Nephron (organoid): ENCODE data around the gene EEF1AKMT3.

Experiments
- H3K27ac Mint-ChIP-seq, 3 experiments: 2 replicates each; pipeline ENCODE4 v1.8.0; 2020; ENCODE audit warnings: mixed read lengths in 3 of 3, mild to moderate bottlenecking in 2 of 3, moderate library complexity in 1 of 3
- H3K27me3 Mint-ChIP-seq: 2 replicates; pipeline ENCODE4 v1.8.0; 2021; ENCODE audit warnings: low read depth, mild to moderate bottlenecking, moderate library complexity, mixed read lengths
- H3K36me3 Mint-ChIP-seq: 2 replicates; pipeline ENCODE4 v1.8.0; 2020; ENCODE audit warnings: low read depth, mixed read lengths
- H3K4me1 Mint-ChIP-seq: 2 replicates; pipeline ENCODE4 v1.8.0; 2020; ENCODE audit warnings: mixed read lengths
- H3K4me3 Mint-ChIP-seq, 3 experiments: 2 replicates each; pipeline ENCODE4 v1.8.0; 2020; ENCODE audit warnings: mild to moderate bottlenecking in 3 of 3, mixed read lengths in 3 of 3, moderate library complexity in 2 of 3
- H3K9me3 Mint-ChIP-seq: 2 replicates; pipeline ENCODE4 v1.8.0; 2020; ENCODE audit warnings: mixed read lengths
- CTCF ChIP-seq, 3 experiments: fragments of 200-600 bp; sonication (generic); IDR thresholded peaks; one replicate each; pipeline ENCODE4 v1.5.0; 2021; ENCODE audit warnings: antibody characterized with exemption in 3 of 3; ENCODE audit not compliant: unreplicated experiment in 3 of 3

Gene EEF1AKMT3

GRCh38 chr12:57793920-57794319, 21.5 kb downstream of the EEF1AKMT3 start:
- no peak overlapping the region for H3K4me3 Mint-ChIP-seq
- no peaks in the 10 kb centered on the region for H3K9me3 Mint-ChIP-seq
- H3K4me1 Mint-ChIP-seq: no peaks in the 10 kb centered on the region
- no peak overlapping the region for H3K27ac Mint-ChIP-seq
- peaks cover 54% of the 10 kb centered on the region for H3K36me3 Mint-ChIP-seq
- H3K27me3 Mint-ChIP-seq: no peaks in the 10 kb centered on the region
- TF ChIP-seq CTCF (IDR thresholded peaks at IDR 0.05; ENCODE audit: unreplicated experiment in 3 of 3): no peak

- Mint-ChIP-seq H3K4me1 (no peaks in the 10 kb centered on the region), H3K36me3 (peaks cover 60% of the 10 kb centered on the region), H3K4me3 (no peak overlapping the region), H3K9me3 (no peaks in the 10 kb centered on the region), H3K27ac (no peak overlapping the region), H3K27me3 (no peaks in the 10 kb centered on the region)
- no peak for TF ChIP-seq CTCF (IDR thresholded peaks at IDR 0.05; ENCODE audit: unreplicated experiment in 3 of 3)
These were observed 22.9 kb downstream of the EEF1AKMT3 start for GRCh38 chr12:57795354-57795753.

GRCh38 chr12:57796996-57797395, 24.6 kb downstream of the EEF1AKMT3 start:
- Mint-ChIP-seq H3K27me3 (no peaks in the 10 kb centered on the region), H3K4me3 (no peak overlapping the region), H3K4me1 (no peaks in the 10 kb centered on the region), H3K36me3 (peaks cover 62% of the 10 kb centered on the region), H3K9me3 (no peaks in the 10 kb centered on the region), H3K27ac (no peak overlapping the region)
- no peak for TF ChIP-seq CTCF (IDR thresholded peaks at IDR 0.05; ENCODE audit: unreplicated experiment in 3 of 3)

- H3K4me1 Mint-ChIP-seq: no peaks in the 10 kb centered on the region
- H3K36me3 Mint-ChIP-seq: peaks cover 63% of the 10 kb centered on the region
- no peaks in the 10 kb centered on the region for H3K27me3 Mint-ChIP-seq
- no peak overlapping the region for H3K4me3 Mint-ChIP-seq
- H3K27ac Mint-ChIP-seq: no peak overlapping the region
- no peaks in the 10 kb centered on the region for H3K9me3 Mint-ChIP-seq
- no peak for TF ChIP-seq CTCF (IDR thresholded peaks at IDR 0.05; ENCODE audit: unreplicated experiment in 3 of 3)
These were observed 25.5 kb downstream of the EEF1AKMT3 start for GRCh38 chr12:57797933-57798332.

- H3K27me3 Mint-ChIP-seq: no peaks in the 10 kb centered on the region
- peaks cover 43% of the 10 kb centered on the region for H3K36me3 Mint-ChIP-seq
- no peaks in the 10 kb centered on the region for H3K4me1 Mint-ChIP-seq
- H3K4me3 Mint-ChIP-seq: no peak overlapping the region
- no peaks in the 10 kb centered on the region for H3K9me3 Mint-ChIP-seq
- TF ChIP-seq CTCF (IDR thresholded peaks at IDR 0.05; ENCODE audit: unreplicated experiment in 3 of 3): no peak
- no peak overlapping the region for H3K27ac Mint-ChIP-seq
These were observed 28.6 kb downstream of the EEF1AKMT3 start for GRCh38 chr12:57800965-57801364.

- no peaks in the 10 kb centered on the region for H3K4me1 Mint-ChIP-seq
- no peaks in the 10 kb centered on the region for H3K9me3 Mint-ChIP-seq
- H3K36me3 Mint-ChIP-seq: peaks cover 47% of the 10 kb centered on the region
- no peak for TF ChIP-seq CTCF (IDR thresholded peaks at IDR 0.05; ENCODE audit: unreplicated experiment in 3 of 3)
- H3K27me3 Mint-ChIP-seq: no peaks in the 10 kb centered on the region
- H3K27ac Mint-ChIP-seq: no peak overlapping the region
- no peak overlapping the region for H3K4me3 Mint-ChIP-seq
These were observed 30.2 kb downstream of the EEF1AKMT3 start for GRCh38 chr12:57802607-57803006.
